Hepatic stellate cell (primary cell): ENCODE data around the gene ANKRD39.
"Not testable (repeated sequence)": the region's sequence is repeated elsewhere in the genome, so short reads cannot be mapped to it uniquely, and the experiment has no call there.

ENCODE experiments used
- DNase-seq: peaks from one replicate; pipeline ENCODE4 v3.0.0; 2011; ENCODE audit warnings: low spot score

Gene ANKRD39

GRCh38 chr2:96808176-96808837 is 49.5 kb downstream of the ANKRD39 start:
- no peak for DNase-seq

- no peak for DNase-seq
These were observed 50.7 kb downstream of the ANKRD39 start for GRCh38 chr2:96807127-96807471.

GRCh38 chr2:96806468-96807126 is 51.2 kb downstream of the ANKRD39 start:
- DNase-seq, result no peak

GRCh38 chr2:96805946-96806345 is 51.9 kb downstream of the ANKRD39 start:
- DNase-seq, result not testable (repeated sequence)

- DNase-seq, result no peak
These were observed 52.8 kb downstream of the ANKRD39 start for GRCh38 chr2:96804986-96805385.

- DNase-seq, result no peak
These were observed 55.1 kb downstream of the ANKRD39 start for GRCh38 chr2:96802721-96803120.

- no peak for DNase-seq
These were observed 55.8 kb downstream of the ANKRD39 start for GRCh38 chr2:96801786-96802595.

GRCh38 chr2:96801005-96801785 is 56.6 kb downstream of the ANKRD39 start:
- peak; percentile 78 for DNase-seq

GRCh38 chr2:96800061-96801004 is 57.5 kb downstream of the ANKRD39 start:
- no peak for DNase-seq

- no peak for DNase-seq
These were observed 58.2 kb downstream of the ANKRD39 start for GRCh38 chr2:96799623-96799935.

GRCh38 chr2:96798733-96799622 is 58.8 kb downstream of the ANKRD39 start:
- DNase-seq, result no peak
